ENCODE results near the gene HSD17B7.

HSD17B7 gene

DNA sequence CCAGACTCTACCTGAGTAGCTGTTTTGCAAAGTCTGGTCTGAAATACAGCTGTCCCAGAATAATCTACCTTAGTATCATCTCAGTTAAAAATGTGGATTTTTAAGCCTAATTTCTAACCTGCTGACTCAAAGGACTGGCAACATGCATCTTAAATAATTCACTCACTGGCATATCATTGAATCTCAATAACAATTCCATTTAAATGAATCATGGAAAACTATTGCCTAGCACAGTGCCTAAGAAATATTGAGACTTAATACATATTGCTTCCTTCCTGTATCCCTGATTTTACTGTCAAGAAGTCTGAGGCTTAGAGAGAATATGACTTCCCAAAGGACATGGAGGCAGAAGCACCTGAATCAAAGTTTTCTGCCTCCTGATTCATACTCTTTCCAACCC is 67.3 kb downstream of the HSD17B7 start:
- H3K9me3 Mint-ChIP-seq, result no peaks in the 10 kb centered on the region
- intact Hi-C loops (cut with micrococcal nuclease), result no loop called here
- no peak overlapping the region for H3K4me3 Mint-ChIP-seq

DNA sequence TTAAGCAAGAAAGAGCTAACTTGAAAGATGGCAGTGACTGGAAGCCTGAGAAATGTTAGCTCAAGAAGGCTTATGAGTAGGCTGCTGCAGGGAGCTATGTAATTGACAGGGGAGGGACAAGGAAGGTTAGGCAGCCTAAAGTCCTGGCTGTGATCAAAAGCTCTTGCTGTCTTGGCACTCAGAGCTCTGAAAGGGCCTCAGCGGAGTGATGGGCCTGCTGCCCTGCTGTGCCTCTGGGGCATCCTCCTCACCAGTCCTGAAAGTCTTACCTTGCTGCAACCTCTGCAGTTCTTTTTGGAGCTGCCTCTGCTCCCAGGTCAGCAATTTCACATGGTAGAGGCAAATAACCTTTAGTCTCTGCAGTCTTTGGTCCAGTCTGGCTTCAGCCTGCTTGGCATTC is 68.7 kb downstream of the HSD17B7 start:
- intact Hi-C loops (cut with micrococcal nuclease), result no loop called here
- Mint-ChIP-seq H3K27ac (no peak overlapping the region), H3K4me1 (ENCODE audit: low read depth) (no peaks in the 10 kb centered on the region), H3K9me3 (no peaks in the 10 kb centered on the region), H3K27me3 (peaks cover 11% of the 10 kb centered on the region), H3K4me3 (no peak overlapping the region), H3K36me3 (ENCODE audit: low read depth) (no peaks in the 10 kb centered on the region)

More for the DNA sequence above, 67.3 kb downstream of the HSD17B7 start:
- Mint-ChIP-seq H3K27ac (no peak overlapping the region), H3K4me1 (ENCODE audit: low read depth) (no peaks in the 10 kb centered on the region), H3K36me3 (ENCODE audit: low read depth) (no peaks in the 10 kb centered on the region), H3K27me3 (peaks cover 9% of the 10 kb centered on the region)

DNA sequence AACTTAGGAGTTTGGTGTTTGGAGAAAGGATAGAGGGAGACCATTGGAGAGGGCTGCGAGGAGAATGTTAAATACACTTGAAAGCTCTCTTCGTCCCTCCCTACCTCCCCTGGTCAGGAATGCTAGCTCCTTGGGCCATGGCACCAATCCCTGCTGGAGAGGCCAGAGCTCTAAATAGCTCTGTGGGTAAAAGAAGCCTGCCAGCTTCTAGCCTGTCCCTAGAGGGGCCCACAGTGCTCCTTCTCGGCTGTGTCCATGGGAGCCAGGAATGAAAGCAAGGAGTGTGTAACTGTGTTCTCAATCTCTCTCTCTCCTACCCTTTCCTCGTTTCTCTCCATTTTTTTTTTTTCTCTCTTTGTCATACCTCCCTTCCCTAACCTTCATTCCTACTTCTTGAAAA is 70.6 kb downstream of the HSD17B7 start, which contains the start of gene CCDC190:
Gene CCDC190, minus strand, starts transcription at position 75 of the 400 bp plus-strand sequence. CDS start 1,529 bp downstream, outside the sequence.
- Mint-ChIP-seq H3K4me1 (ENCODE audit: low read depth) (no peaks in the 10 kb centered on the region), H3K27ac (no peak within 1 kb of the TSS), H3K36me3 (ENCODE audit: low read depth) (no peaks in the 10 kb centered on the region), H3K4me3 (no peak within 1 kb of the TSS), H3K9me3 (no peaks in the 10 kb centered on the region), H3K27me3 (peaks cover 11% of the 10 kb centered on the region)
- intact Hi-C loops (cut with micrococcal nuclease), result no loop called here

DNA sequence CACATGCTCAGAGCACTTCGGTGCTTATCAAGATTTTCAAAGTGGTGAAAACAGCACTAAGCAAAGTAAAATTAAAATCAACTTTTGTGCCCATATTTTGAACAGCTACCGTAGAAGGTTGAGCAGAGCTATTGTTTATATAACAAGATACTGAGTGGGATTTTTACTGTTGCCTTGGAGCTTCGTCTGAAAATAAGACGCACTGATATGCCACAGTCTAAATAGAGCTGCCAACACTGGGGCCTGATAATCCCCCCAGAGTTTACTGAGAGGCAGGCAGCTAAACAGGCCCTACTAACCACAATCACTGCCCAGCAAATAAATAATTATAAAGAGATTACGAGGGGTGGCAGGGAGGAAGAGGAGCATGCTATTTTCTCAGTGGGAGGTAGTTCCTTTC is 71.1 kb downstream of the HSD17B7 start:
- no peaks in the 10 kb centered on the region for H3K9me3 Mint-ChIP-seq
- no peaks in the 10 kb centered on the region for H3K4me1 Mint-ChIP-seq (ENCODE audit: low read depth)
- no peak overlapping the region for H3K27ac Mint-ChIP-seq
- H3K4me3 Mint-ChIP-seq, result no peak overlapping the region
- peaks cover 11% of the 10 kb centered on the region for H3K27me3 Mint-ChIP-seq
- intact Hi-C loops (cut with micrococcal nuclease), result no loop called here
- no peaks in the 10 kb centered on the region for H3K36me3 Mint-ChIP-seq (ENCODE audit: low read depth)
